HG02973 (cell line): ENCODE measurements around the gene PSEN1.

ENCODE experiments used
- ATAC-seq: cut with Tn5 transposase; IDR thresholded peaks from one replicate; pipeline ENCODE4 v1.9.1; 2021; ENCODE audit warnings: moderate library complexity; ENCODE audit not compliant: unreplicated experiment

The PSEN1 gene

DNA sequence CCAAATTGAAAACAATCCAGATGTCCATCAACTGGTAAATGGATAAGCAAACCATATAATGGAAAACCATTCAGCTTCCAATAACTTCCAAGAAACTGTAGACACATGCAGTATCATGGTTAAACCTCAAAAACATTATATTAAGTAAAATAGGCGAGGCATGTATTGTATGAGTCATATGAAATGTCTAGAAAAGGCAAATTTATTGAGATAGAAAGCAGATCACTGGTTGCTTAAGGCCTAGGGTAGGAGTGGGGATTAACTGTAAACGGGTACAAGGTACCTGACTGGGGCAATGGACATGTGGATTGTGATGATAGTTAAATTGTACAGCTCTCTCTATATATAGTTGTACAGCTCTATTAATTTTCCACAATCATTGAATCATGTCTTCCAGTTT is 79.7 kb downstream of the PSEN1 start:
- no peak for ATAC-seq

DNA sequence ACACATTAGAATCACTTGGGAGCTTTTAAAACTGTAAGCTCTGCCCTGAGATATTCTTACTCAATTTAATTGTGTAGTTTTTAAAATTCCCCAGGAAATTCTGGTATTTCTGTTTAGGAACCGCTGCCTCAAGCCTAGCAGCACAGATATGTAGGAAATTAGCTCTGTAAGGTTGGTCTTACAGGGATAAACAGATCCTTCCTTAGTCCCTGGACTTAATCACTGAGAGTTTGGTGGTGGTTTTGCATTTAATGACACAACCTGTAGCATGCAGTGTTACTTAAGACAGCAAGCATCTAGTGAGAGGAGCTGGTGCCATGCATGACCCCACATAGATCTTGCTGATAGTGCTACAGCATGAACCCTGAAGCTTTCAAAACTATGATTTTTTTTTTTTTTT is 81.1 kb downstream of the PSEN1 start:
- no peak for ATAC-seq

DNA sequence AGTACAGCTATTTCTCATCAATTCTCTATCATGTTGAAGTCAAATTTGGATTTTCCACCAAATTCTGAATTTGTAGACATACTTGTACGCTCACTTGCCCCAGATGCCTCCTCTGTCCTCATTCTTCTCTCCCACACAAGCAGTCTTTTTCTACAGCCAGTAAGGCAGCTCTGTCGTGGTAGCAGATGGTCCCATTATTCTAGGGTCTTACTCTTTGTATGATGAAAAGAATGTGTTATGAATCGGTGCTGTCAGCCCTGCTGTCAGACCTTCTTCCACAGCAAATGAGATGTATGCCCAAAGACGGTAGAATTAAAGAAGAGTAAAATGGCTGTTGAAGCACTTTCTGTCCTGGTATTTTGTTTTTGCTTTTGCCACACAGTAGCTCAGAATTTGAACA is 83.8 kb downstream of the PSEN1 start:
- ATAC-seq: no peak

DNA sequence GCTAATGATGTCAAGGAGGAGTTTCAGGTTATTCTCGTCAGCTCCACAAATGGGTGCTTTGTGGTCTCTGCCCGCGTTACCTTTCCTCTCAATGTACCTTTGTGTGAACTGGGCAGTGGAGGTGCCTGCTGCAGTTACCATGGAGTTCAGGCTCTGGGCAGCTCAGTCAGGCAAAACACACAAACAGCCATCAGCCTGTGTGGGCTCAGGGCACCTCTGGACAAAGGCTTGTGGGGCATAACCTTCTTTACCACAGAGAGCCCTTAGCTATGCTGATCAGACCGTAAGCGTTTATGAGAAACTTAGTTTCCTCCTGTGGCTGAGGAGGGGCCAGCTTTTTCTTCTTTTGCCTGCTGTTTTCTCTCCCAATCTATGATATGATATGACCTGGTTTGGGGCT is 84.3 kb downstream of the PSEN1 start:
- no peak for ATAC-seq

DNA sequence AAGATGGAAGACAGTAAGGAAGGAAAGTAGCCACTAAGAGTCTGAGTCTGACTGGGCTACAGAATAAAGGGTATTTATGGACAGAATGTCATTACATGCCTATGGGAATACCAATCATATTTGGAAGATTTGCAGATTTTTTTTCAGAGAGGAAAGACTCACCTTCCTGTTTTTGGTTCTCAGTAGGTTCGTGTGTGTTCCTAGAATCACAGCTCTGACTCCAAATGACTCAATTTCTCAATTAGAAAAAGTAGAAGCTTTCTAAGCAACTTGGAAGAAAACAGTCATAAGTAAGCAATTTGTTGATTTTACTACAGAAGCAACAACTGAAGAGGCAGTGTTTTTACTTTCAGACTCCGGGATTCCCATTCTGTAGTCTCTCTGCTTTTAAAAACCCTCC is 85.6 kb downstream of the PSEN1 start:
- no peak for ATAC-seq

DNA sequence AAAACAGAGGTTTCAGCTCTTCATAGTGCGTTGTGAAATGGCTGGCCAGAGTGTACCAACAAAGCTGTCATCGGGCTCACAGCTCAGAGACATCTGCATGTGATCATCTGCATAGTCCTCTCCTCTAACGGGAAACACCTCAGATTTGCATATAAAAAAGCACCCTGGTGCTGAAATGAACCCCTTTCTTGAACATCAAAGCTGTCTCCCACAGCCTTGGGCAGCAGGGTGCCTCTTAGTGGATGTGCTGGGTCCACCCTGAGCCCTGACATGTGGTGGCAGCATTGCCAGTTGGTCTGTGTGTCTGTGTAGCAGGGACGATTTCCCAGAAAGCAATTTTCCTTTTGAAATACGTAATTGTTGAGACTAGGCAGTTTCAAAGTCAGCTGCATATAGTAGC is 86.7 kb downstream of the PSEN1 start:
- ATAC-seq: no peak

DNA sequence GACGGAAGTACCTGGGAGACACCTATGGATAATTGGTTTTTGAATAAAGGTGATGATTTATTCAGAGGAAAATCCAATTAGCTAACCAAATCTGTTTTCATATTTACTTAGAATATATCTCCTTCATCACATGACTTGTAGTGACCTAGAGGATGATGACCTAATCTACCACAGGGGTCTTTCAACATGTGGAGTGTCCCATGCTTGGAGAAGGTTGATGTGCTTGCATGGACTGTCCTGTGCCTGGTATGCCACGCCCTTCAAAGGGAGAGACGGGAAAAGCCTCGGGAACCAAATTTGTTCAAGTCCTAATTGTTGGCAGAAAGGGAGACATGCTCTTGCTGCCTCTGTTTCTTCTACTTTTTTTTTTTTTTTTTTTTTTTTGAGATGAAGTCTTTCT is 89.2 kb downstream of the PSEN1 start:
- ATAC-seq: no peak

DNA sequence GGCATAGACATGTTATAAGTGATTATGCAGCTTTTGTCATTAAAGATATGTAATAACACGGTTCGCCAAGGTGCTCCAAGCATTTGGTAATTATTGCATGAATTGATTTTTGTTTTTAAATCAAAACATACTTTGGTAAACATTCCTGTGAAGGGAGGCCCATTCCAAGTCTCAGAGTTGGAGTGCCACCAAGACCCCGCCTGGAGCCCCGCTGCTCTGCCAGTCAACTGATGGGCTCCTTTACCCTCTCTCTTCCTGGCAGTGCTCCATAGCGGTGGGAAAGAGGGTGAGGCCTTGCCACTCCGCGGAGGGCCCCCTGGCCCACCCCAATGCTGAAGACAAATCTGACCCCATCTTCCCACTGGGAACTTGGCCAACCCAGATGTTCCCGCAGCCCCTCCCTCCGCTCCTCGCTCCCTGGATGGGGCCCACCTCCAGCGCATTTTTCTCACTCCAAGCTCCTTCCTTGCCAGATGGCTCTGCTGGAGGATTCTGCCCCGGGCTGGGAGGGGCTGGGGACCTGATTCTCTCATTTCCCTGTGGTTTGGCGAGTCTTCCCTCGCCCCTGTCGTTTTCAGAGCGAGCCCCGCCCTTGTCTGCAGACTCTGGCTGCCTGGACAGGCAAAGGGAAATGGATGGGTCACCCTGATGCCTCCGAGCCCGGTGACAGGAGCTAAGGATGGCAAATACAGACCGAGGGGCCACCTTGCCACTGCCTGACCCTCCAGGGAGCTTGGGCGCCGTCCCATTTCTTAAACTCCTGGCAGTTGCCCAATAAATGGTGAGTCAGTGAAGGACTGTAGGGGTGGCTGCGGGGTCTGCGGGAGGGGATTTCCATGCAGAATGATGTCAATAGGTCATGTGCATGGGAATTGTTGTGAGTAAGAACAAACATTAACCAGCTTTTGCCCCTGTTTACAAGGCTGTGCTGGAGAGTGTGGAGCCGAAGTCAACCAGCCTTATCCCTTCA is 91.8 kb downstream of the PSEN1 start:
- ATAC-seq: no peak

DNA sequence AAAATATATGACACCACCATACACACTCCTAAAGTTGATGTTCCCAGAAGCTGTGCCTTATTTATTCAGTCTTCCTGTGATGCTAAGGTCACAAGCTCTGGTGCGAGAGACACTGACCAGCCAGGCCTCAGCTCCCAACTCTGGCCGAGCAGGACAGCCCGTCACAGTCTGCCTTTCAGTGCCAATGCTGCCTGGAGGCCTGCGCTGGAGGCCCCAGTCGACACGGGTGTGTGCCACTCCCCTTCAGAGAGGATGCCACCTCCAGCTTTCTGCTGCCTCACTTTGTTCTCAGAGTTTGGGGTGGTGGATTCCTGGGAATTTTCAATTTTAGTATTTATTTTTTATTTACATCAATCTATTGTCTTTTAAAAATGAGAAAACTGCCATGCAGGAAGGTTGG is 93.7 kb downstream of the PSEN1 start:
- no peak for ATAC-seq

DNA sequence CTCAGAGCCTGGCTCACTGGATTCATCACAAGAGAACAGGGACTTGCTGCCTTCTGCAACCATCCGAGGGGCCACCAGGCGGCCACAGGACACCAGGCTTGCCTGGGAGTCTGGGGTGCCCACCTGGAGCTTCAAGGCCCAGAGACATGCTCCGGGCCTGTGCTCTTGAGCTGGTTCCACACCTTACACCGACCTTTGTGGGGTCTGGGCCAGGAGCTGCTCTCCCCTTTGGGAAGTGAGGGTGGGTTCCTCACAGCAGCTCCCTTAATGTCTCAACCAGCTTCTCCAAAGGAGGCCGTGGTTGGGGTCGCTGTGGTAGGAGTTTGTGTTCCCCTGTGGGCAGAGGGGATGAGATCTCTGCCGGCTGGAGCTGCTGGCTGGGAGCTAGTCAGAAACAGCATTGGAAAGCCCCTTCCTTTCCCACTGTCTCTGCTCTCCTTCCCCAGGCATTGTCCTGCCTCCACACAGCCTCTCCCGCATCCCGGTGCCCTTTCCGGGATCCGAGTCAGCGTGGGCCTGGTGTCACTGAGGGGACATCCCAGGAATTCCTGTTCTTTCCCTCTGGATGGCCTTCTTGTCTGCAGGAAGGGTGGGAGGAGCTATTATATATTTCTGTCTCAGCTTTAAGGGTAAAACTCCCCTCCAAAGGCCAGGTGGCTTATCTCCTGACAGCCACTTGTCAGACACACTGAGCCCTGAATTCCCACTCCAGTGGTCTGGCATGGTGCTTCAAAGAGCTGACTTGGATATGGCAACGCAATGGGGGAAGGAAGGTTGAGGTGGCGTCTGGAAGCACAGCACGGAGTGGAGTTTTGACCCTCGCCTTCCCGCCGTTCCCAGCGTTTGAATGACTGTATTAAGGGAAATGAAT is 95.9 kb downstream of the PSEN1 start:
- no peak for ATAC-seq

DNA sequence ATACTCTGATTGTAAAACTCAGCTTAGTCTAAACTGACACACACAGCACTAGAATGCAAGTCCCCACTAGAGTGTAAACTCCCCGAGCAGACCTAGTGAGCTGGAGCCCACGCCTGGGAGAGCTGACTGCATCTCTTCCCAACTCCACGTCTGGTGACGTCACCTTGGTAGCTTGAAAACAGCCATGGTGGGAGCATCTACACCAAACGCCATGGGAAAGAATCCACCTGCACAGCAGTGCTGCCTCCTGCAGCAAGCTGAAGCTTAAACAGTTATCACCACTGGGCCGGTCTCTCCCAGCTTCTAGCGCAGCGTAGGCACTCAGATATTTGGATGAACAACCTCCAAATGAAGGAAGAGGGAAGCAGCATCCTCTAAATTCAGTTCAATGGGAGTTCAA is 96.7 kb downstream of the PSEN1 start:
- no peak for ATAC-seq

DNA sequence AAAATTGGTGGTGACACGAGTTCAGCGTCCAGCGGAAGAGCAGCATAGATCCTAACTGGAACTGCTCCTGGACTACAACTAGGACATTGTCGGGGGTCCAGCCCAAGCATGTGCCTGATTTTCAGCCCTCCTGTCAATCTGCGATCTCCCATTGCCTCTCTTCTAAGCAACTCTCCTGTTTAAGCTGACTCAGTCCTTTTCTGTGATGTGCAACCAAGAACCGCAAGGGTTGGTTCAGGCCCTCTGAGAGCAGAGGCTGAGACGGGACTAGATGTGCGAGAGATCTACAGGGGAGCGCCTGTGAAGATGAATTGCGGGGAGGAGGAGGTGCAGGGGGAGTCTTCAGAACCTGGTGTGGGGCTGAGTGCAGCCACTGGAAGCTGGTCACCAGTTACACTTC is 97.3 kb downstream of the PSEN1 start:
- ATAC-seq: no peak

DNA sequence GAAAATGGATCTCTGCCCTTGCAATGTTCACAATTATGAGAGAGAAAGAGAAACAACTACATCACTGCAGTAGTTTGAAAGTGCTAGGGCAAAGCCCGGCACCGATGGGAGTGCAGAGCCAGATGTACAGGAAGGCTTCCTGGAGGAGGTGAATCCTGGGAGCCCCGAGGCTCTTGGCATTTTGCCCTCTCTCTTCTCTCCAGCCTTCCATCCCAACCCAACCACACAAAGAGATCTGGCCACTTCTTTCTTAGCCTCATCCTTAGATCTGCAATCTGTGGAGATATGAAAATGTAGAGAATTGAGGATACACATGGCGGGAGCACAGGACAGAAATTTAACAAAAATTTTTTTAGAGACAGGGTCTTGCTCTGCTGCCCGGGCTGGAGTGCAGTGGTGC is 97.7 kb downstream of the PSEN1 start:
- ATAC-seq: no peak

DNA sequence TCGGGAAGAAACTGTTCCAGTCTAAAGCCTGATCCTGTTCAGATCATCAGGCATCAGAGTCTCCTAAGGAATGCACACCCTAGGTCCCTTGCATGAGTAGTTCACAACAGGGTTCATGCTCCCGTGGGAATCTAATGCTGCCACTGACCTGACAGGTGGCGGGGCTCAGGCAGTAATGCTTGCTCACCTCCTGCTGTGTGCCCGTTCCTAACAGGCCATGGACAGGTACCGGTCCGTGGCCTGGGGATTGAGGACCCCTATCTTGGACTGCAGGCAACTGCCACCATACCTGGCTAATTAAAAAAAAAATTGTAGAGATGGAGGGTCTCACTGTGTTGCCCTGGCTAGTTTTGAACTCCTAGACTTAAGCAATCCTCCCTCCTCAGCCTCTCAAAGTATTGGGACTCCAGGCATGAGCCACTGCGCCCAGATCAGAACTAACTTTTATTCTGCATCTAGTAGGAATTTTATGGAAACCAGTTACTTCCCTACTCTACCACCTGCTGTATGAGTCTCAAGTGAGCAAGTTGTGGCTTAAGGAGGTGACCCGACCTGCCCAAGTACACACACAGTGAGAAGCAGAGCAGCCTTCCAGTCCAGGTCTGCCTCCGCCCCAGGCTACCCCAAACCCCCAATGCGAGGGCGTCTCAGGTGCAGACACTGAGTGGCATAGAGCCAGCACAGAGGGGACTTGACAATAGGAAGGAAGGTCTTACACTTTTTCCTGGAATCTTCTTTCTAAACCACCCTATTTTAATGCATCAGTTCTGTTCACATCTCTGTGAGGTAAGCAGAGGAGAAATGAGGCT is 98.5 kb downstream of the PSEN1 start:
- no peak for ATAC-seq

DNA sequence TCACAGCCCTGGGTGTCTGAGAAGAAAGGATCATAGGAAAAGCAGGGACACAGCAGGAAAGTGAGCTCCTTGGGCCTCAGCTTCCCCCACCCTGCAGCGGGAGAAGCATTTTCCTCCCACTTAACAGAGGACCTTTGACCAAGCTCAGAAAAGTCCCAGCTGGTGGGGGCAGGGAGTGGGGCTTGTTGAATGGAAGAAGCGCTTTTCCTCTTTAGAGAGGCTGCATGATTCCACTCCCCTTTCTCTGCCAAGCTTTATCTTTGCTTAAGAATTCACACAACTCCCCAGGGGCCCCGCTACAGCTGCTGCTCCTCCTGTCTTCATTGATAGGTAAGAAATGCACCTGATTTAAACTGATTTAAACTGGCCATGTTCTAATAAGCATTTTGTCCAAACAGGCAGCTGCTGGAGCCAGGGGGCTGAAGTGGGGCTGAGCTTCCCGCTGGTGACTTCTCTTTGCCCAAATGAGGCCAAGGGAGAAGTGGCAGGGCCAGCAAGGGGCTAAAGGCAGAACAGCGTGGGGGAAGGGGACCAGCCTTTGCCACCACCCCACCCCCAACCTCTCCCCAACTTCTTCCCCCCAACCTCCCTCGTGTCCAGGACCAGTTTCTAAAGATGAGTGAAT is 99.3 kb downstream of the PSEN1 start:
- no peak for ATAC-seq

DNA sequence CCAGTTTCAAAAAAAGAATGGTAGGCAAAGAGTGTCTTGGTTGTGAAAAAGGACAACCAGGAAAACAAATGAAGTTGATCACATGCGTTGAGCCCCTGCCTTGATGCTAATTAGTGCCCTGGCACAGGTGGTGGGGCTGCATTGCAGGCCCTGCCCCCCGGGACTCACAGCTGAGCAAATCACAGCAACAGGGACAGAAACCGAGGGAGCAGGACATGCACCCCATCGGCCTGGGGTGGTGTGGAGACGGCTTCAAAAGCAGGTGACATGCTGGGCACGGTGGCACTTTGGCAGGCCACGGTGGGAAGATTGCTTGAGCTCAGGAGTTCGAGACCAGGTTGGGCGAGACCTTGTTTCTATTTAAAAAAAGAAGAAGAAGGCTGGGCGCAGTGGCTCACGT is 99.8 kb downstream of the PSEN1 start:
- no peak for ATAC-seq

DNA sequence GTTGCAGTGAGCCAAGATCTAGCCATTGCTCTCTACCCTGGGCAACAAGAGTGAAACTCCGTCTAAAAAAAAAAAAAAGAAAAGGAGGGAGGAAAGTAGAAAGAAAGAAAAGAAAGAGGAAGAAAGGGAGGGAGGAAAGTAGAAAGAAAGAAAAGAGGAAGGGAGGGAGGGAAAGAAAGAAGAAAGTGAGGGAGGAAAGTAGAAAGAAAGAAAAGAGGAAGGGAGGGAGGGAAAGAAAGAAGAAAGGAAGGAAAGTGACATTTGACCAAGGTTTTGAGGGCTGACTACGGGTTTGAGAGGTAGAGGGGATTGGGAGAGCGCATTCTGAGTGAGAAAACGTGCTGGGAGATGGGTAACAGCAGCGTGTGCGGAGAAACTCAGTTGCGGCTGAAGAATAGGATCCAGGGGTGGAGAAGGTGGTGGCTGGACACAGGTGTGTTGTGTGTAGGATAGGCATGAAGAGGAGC is 100.5 kb downstream of the PSEN1 start:
- ATAC-seq: no peak

DNA sequence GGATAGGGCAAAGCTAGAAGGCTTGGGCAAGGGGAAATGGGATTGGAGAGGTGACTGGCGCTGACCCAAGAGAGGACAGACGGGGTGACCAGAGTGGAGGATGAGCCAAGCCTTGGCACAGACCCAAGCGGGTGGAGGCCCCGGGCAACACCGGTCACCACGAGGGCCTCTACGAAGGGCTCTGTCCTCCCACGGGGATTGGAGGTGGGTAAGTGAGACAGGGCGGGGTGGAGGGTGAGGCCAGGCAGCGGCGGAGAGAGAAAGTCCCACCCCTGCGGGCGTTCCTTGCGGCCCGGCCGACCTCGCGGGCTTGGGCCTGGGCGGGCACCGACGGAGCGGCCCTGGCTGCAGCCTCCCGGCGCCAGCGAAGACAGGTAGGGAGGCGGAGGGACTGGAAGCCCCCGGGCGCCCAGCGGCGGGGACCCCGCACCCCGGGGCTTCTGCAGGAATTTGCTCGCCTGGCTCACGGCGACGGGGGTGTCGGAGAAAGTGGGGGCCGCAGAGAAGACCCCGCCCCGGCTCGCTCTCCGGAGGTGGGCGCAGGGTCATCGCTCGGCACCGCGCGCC is 101.0 kb downstream of the PSEN1 start, which contains the start of gene PAPLN:
Gene PAPLN, plus strand, starts transcription at position 288 of the 567 bp plus-strand sequence. CDS start 2,273 bp downstream, outside the sequence.
- ATAC-seq: no peak

DNA sequence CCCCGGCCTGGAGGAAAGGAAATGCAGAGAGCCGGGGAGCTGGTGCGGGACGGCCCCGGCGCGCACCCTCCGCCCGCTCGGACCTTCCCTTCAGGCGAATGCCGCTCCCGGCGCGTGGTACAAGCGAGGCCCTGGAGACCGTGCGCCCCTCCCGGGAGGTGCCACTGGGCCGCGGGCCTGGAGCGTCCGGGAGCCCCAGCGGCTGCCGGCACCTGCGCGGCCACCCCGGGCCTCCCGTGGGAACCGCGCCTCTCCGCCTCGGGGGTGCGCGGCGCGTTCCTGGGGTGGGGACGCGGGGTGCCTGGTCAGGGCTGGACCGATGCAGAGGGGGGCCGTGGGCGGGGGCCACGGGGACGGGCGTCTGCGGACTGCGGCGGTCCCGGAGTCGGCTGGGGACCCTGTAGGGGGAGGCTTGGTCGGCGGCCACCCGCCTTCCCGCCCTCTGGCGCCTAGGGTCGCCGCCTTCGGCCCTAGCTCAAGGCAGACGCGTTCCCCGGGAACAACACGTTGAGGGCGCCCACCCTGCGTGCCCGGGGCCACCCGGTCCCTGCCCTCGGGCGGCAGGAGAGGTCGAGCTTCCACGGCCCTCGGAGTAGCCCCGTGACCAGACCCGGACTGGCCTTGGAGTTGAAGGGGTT is 101.6 kb downstream of the PSEN1 start:
- ATAC-seq: no peak

DNA sequence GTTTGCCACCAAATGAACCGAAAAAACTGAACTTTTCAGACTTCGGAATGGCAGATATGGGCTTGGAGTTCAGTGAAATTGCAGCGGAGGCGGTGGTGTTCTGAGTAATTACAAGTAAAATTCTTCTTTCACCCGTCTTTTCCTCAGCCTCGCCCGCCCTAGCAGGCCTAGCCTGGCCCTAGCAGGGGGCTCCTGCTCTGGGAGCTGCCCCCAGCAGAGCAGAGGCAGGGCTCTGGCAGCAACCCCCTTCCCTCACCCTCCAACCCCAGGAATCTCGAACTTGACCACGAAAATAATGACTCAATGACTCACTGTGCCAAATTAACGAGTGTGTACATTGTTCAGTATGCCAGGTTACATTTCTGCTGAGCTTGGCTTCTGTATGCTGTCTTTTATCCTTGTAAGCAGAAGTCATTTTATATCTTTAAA is 102.1 kb downstream of the PSEN1 start:
- ATAC-seq: no peak
